GM19397 (cell line): ENCODE data around the gene ELP5.

Source experiments
- ATAC-seq: cut with Tn5 transposase; IDR thresholded peaks from one replicate; pipeline ENCODE4 v1.9.1; 2021; ENCODE audit warnings: mild to moderate bottlenecking, moderate library complexity; ENCODE audit not compliant: unreplicated experiment

The ELP5 gene

GRCh38 chr17:7251661-7252175 lies 297 bp upstream of the ELP5 start, which contains the start of gene CTDNEP1:
Gene CTDNEP1 (minus strand): TSS chr17:7251734. CDS start chr17:7251296, 438 bp downstream.
- ATAC-seq, result peak; percentile 81

DNA sequence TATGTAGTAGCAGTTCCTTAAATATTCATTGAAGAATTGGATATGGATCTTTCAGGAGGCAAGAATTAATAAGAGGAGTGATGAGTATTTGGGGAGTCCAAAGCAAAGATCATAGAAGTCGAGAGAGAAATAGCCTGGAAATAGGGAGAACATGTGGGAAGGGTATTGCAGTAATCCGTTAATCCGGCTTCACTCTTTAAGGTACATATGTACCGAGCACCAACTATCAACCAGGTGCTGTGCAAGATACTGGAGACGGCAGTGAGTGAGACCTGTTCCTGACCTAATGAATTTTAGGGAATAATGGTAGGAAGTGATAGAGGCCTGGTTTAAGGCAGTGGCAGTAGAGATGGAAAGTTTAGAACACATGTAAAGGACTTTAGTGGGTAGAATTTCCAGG lies 1.1 kb downstream of the ELP5 start:
- ATAC-seq, result no peak

GRCh38 chr17:7254511-7254910 lies 2.5 kb downstream of the ELP5 start:
- no peak for ATAC-seq

GRCh38 chr17:7256766-7257456 lies 4.9 kb downstream of the ELP5 start:
- ATAC-seq, result no peak

GRCh38 chr17:7258731-7259554 lies 6.9 kb downstream of the ELP5 start:
- ATAC-seq, result no peak

DNA sequence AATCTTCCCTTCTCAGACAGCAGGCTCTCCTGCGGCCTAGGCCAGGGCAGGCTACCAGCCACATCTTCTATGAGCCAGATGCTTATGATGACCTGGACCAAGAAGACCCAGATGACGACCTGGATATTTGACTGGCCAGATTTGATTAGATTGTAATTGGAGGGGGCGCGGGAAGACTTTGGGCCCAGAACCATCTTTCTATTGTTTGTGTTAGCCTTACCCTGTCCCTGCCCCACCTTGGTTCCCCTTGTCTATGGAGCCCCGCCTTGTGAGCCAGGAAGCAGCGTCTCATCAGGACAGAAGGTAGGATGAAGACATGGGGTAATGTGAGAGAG lies 7.5 kb downstream of the ELP5 start:
- ATAC-seq, result no peak

- no peak for ATAC-seq
Measured at GRCh38 chr17:7260151-7260550, 8.1 kb downstream of the ELP5 start.

DNA sequence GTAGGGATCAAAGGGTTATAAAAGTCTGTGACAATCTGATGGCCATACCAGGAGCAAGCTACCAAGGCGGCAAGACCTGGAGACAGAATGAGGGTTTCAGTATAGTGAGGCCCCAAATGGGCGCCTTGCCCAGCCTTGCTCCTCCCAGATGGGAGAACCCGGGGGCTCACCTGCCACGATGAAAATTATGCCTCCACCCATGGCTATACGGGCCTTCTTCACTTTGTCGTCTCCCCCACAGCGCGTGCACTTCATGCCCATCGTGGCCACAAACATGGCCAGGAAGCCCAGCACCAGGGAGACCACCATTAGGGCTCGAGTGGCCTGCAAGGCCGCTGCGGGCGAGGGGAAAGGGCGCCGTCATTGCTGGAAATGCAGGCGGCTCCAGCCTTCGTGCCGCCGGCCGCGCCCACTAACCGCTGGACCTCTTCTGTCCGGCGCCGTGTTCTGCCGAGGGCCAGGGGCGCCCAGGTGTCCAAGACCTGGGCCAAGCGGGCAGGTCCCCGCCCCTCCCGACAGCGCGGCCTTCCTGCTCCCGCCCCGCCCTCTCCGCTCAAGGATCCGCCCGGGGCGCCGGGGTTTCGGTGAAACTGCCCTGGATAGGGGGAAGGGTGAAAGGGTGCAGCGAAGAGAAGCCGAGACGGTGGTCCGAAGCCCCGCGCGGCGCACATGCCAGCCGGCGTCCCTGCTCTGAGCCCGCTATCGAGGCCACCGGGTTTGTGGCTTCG lies 8.8 kb downstream of the ELP5 start:
- no peak for ATAC-seq

DNA sequence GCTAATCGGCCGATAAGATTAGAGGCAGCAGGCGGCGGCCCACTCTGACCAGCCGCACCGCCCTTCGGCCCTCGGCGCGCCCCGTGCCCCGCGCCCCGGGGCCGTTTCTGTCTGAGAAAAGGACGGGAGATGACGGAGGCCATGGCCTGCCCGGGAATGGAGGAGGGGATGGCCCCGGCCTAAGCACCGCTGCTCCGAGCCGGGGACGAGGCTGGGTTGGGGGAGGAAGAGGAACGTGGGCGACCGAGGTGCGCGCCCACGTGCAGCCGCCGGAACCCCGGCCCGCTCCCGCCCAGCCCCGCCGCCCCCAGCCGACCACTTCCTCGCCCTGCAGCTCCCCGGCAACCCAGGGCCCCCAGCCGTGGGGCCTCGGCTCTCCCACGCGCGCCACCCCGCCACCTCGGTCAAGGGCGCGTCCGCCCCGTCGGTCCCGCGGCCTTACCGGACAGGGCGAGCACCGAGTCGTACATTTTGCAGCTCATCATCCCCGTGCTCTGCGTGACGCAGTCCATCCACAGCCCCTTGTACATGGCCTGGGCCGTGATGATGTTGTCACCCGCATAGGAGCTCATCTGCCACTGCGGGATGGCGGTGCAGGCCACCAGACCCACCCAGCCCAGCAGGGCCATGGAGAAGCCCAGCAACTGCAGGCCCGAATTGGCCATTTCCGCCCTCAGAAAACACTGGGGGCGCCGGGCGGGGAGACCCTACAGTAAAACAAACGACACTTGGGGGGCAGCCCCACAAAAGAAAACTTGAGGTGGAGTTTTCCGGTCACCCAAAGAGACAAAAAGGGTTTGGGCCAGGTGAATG lies 9.6 kb downstream of the ELP5 start:
- no peak for ATAC-seq

GRCh38 chr17:7262192-7262934 lies 10.3 kb downstream of the ELP5 start, which contains the start of gene CLDN7:
Gene CLDN7 (minus strand): TSS chr17:7262478. CDS start chr17:7262043, 435 bp downstream.
- ATAC-seq, result no peak

GRCh38 chr17:7262935-7263800 lies 11.2 kb downstream of the ELP5 start:
- ATAC-seq, result no peak

DNA sequence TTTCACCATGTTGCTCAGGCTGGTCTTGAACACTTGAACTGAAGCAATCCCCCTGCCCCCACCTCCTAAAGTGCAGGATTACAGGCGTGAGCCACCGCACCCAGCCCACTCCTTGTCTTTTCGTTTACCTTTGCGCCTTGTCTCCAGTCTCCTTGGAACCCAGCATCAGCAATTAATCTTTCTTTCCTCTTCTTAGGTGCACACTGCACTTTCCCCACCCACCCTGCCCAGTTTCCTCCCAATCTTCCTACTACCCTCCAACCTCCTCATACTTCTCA lies 11.7 kb downstream of the ELP5 start:
- ATAC-seq, result no peak

GRCh38 chr17:7266784-7267183 lies 14.8 kb downstream of the ELP5 start:
- ATAC-seq, result no peak

- no peak for ATAC-seq
Measured at GRCh38 chr17:7279448-7279847, 27.4 kb downstream of the ELP5 start.

GRCh38 chr17:7280519-7281073 lies 28.6 kb downstream of the ELP5 start:
- ATAC-seq, result no peak

GRCh38 chr17:7281074-7281952 lies 29.3 kb downstream of the ELP5 start, which contains the start of gene SLC2A4:
Gene SLC2A4 (plus strand): TSS chr17:7281718. CDS start chr17:7281935, 217 bp downstream.
- ATAC-seq, result no peak

DNA sequence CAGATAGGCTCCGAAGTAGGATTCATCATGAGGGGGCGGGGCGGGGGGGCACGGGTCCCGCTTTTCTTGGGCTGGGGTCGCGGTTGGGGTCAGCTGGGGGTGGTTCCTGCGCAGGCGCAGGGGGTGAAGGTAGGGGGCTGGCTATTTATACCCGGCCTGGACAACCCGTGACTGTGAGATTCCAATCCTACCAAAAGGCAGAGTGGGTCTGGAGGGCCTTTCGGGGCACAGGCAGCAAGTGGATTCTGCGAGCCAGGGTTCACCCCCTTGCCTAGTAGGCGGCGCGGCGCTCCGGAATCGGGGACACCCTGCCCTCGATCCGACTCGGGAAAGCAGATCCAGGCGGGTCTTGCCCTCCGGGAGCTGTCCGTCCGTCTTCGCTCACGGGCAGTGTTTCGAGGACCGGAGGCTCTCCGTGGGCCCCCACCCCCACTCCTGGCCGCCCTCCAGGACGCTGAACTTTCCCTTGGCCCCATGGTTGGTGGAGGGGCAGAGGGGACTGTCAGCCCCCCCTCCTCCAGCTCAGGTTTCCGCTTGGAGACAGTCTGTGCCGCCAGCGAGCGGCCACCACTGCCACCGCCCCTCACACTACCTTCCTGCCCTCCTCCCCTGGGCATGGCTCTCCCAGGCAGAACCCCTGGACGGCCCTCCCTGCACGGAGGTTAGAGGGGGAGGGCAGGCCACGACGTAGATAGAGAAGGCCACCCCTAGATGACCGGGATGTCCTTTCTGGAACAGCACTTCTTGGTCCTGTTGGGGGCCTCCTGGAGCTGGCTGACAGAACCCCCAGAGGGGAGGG lies 30.1 kb downstream of the ELP5 start:
- no peak for ATAC-seq
